OCI-LY3 (cell line): ENCODE measurements around the gene GPNMB.

Source experiments
- CTCF ChIP-seq: fragments of 200-600, 300-600 bp; sonication (generic); IDR thresholded peaks from 2 replicates; pipeline ENCODE4 v1.5.1; 2014; ENCODE audit warnings: antibody characterized with exemption, low read length, low read depth
- EZH2phosphoT487 ChIP-seq: fragments of 200-600 bp; shearing (Covaris generic); IDR thresholded peaks from 2 replicates; pipeline ENCODE4 v1.6.1; 2018; ENCODE audit warnings: antibody characterized with exemption, mixed run types, low read depth

- TF ChIP-seq CTCF (no peak), EZH2phosphoT487 (no peak)
Observed at GRCh38 chr7:23211589-23211988, 35.0 kb upstream of the GPNMB start.
